Measurements from ENCODE around the gene SP1. TPM values are rescaled to one million over a fixed set of nuclear protein-coding genes. Genes with fewer than 3 reads are reported as not detected.
A peak's percentile ranks its signal among the peaks of the same experiment; 100 is the strongest.

SP1 gene
- total and polyA plus RNA-seq, 9 of the 15 experiments (the other 6 are each of a cell fraction or from before 2014, with no cell fraction given): 8.0 to 65.5 (median 41.6) TPM

DNA sequence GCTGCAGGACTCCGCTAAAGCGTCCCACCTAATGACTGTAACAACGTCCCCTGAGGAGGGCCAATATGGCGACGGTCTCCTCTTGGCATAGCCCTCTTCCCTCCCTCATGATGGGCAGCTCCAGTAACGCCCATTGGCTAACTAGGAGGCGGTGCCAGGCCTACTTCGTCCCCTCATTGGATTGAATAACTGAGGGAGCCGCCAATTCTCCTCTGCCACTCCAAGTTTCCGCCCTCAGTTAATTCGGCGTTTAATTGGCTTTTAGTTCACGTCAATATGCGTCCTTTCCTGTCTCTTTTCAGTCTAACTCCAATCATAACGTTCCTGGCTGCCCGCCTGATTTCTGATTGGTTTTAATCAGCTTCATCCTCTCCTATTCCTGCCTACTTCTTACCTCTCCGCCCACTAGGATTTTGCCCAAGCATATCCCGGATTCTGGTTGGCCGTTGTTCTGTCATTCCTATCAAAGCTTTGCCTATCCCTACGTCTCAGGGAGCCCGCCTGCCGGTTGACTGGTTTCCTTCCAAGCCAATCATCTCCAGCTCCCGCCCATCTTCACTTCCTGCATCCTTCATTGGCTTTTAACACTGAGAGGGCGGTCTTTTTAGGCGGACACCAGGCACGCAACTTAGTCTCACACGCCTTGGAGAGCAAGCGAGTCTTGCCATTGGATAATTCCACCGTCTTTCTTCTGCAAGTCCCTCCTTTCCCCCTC is 430 bp upstream of the SP1 start (continued):
- TF ChIP-seq, protein P1, sequence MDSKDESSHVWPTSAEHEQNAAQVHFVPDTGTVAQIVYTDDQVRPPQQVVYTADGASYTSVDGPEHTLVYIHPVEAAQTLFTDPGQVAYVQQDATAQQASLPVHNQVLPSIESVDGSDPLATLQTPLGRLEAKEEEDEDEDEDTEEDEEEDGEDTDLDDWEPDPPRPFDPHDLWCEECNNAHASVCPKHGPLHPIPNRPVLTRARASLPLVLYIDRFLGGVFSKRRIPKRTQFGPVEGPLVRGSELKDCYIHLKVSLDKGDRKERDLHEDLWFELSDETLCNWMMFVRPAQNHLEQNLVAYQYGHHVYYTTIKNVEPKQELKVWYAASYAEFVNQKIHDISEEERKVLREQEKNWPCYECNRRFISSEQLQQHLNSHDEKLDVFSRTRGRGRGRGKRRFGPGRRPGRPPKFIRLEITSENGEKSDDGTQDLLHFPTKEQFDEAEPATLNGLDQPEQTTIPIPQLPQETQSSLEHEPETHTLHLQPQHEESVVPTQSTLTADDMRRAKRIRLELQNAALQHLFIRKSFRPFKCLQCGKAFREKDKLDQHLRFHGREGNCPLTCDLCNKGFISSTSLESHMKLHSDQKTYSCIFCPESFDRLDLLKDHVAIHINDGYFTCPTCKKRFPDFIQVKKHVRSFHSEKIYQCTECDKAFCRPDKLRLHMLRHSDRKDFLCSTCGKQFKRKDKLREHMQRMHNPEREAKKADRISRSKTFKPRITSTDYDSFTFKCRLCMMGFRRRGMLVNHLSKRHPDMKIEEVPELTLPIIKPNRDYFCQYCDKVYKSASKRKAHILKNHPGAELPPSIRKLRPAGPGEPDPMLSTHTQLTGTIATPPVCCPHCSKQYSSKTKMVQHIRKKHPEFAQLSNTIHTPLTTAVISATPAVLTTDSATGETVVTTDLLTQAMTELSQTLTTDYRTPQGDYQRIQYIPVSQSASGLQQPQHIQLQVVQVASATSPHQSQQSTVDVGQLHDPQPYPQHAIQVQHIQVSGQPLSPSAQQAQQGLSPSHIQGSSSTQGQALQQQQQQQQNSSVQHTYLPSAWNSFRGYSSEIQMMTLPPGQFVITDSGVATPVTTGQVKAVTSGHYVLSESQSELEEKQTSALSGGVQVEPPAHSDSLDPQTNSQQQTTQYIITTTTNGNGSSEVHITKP (IDR thresholded peaks at IDR 0.05; ENCODE audit: partially characterized antibody): peak; percentile 95
- TF ChIP-seq POLR2A (conservative IDR thresholded peaks at IDR 0.05): peak; percentile 95
- TF ChIP-seq, protein P2, sequence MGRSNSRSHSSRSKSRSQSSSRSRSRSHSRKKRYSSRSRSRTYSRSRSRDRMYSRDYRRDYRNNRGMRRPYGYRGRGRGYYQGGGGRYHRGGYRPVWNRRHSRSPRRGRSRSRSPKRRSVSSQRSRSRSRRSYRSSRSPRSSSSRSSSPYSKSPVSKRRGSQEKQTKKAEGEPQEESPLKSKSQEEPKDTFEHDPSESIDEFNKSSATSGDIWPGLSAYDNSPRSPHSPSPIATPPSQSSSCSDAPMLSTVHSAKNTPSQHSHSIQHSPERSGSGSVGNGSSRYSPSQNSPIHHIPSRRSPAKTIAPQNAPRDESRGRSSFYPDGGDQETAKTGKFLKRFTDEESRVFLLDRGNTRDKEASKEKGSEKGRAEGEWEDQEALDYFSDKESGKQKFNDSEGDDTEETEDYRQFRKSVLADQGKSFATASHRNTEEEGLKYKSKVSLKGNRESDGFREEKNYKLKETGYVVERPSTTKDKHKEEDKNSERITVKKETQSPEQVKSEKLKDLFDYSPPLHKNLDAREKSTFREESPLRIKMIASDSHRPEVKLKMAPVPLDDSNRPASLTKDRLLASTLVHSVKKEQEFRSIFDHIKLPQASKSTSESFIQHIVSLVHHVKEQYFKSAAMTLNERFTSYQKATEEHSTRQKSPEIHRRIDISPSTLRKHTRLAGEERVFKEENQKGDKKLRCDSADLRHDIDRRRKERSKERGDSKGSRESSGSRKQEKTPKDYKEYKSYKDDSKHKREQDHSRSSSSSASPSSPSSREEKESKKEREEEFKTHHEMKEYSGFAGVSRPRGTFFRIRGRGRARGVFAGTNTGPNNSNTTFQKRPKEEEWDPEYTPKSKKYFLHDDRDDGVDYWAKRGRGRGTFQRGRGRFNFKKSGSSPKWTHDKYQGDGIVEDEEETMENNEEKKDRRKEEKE (IDR thresholded peaks at IDR 0.05; ENCODE audit: borderline replicate concordance in 1 of 2, control insufficient read depth in 1 of 2, low read depth in 2 of 2, low read length in 1 of 2): no peak
- TF ChIP-seq GABPA (tag; conservative IDR thresholded peaks at IDR 0.05; ENCODE audit: low read depth): peak; percentile 85
- peak; percentile 80 for TF ChIP-seq CXXC5 (CRISPR knock-in tag; IDR thresholded peaks at IDR 0.05)
- 0 out of 2 replicates have a peak, but pooled peaks have one; percentile 43 for TF ChIP-seq MYNN (IDR thresholded peaks at IDR 0.05)
- no peak for TF ChIP-seq MYNN (CRISPR knock-in tag; IDR thresholded peaks at IDR 0.05)
- TF ChIP-seq HIVEP1 (CRISPR knock-in tag; IDR thresholded peaks at IDR 0.05): no peak
- peak; percentile 77; the same call in 1 of the 2 replicates for TF ChIP-seq HNRNPL (IDR thresholded peaks at IDR 0.05; ENCODE audit: low read depth, low read length)
- TF ChIP-seq, protein P3, sequence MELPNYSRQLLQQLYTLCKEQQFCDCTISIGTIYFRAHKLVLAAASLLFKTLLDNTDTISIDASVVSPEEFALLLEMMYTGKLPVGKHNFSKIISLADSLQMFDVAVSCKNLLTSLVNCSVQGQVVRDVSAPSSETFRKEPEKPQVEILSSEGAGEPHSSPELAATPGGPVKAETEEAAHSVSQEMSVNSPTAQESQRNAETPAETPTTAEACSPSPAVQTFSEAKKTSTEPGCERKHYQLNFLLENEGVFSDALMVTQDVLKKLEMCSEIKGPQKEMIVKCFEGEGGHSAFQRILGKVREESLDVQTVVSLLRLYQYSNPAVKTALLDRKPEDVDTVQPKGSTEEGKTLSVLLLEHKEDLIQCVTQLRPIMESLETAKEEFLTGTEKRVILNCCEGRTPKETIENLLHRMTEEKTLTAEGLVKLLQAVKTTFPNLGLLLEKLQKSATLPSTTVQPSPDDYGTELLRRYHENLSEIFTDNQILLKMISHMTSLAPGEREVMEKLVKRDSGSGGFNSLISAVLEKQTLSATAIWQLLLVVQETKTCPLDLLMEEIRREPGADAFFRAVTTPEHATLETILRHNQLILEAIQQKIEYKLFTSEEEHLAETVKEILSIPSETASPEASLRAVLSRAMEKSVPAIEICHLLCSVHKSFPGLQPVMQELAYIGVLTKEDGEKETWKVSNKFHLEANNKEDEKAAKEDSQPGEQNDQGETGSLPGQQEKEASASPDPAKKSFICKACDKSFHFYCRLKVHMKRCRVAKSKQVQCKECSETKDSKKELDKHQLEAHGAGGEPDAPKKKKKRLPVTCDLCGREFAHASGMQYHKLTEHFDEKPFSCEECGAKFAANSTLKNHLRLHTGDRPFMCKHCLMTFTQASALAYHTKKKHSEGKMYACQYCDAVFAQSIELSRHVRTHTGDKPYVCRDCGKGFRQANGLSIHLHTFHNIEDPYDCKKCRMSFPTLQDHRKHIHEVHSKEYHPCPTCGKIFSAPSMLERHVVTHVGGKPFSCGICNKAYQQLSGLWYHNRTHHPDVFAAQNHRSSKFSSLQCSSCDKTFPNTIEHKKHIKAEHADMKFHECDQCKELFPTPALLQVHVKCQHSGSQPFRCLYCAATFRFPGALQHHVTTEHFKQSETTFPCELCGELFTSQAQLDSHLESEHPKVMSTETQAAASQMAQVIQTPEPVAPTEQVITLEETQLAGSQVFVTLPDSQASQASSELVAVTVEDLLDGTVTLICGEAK (IDR thresholded peaks at IDR 0.05): peak; percentile 88
- TF ChIP-seq, protein P3 (CRISPR knock-in tag; IDR thresholded peaks at IDR 0.05): no peak
